ENCODE measurements around the gene OLR1.

- TF ChIP-seq POLR2A (IDR thresholded peaks at IDR 0.05; ENCODE audit: low read depth, low read length), result no peak
- TF ChIP-seq CTCF (conservative IDR thresholded peaks at IDR 0.05; ENCODE audit: low read depth, low read length), result no peak
- TF ChIP-seq, protein P1, sequence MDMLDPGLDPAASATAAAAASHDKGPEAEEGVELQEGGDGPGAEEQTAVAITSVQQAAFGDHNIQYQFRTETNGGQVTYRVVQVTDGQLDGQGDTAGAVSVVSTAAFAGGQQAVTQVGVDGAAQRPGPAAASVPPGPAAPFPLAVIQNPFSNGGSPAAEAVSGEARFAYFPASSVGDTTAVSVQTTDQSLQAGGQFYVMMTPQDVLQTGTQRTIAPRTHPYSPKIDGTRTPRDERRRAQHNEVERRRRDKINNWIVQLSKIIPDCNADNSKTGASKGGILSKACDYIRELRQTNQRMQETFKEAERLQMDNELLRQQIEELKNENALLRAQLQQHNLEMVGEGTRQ (IDR thresholded peaks at IDR 0.05; ENCODE audit: low read depth, low read length), result no peak
- TF ChIP-seq RCOR1 (IDR thresholded peaks at IDR 0.05; ENCODE audit: insufficient replicate concordance, low read length), result no peak
- no peak for TF ChIP-seq SMC3 (IDR thresholded peaks at IDR 0.05; ENCODE audit: low read depth, low read length)
- no peak for TF ChIP-seq ELK1 (IDR thresholded peaks at IDR 0.05; ENCODE audit: borderline replicate concordance, low read depth, low read length)
- no peak for TF ChIP-seq BHLHE40 (IDR thresholded peaks at IDR 0.05; ENCODE audit: low read depth, low read length)
- TF ChIP-seq RFX5 (IDR thresholded peaks at IDR 0.05; ENCODE audit: low read depth, low read length), result no peak
- no peak for TF ChIP-seq RAD21 (IDR thresholded peaks at IDR 0.05; ENCODE audit: low read length)
- TF ChIP-seq MAFK (IDR thresholded peaks at IDR 0.05; ENCODE audit: low read depth, low read length), result no peak
- TF ChIP-seq NFE2L2 (IDR thresholded peaks at IDR 0.05; ENCODE audit: low read depth, low read length), result no peak
- TF ChIP-seq FOS (IDR thresholded peaks at IDR 0.05; ENCODE audit: low read depth, low read length), result peak; percentile 35; the same call in 1 of the 2 replicates
- no peak for TF ChIP-seq CEBPB (IDR thresholded peaks at IDR 0.05; ENCODE audit: low read depth, low read length)
These were observed 28.8 kb downstream of the OLR1 start for GRCh38 chr12:10142976-10143589.

Data from IMR-90 (cell line).